ENCODE measurements around the gene BABAM1.

Gene BABAM1

GRCh38 chr19:17246681-17247425 lies 20.4 kb upstream of the BABAM1 start:
- H3K4me3 ChIP-seq (ENCODE audit: low read depth, low read length): peak overlapping the region; percentile 55
- TF ChIP-seq CTCF (IDR thresholded peaks at IDR 0.05; ENCODE audit: low read depth, low read length): no peak
- H3K27ac ChIP-seq: peak overlapping the region; percentile 99
- no peaks in the 10 kb centered on the region for H3K9me3 ChIP-seq (ENCODE audit: severe bottlenecking)
- H3K27me3 ChIP-seq (ENCODE audit: insufficient read depth, low read depth, severe bottlenecking): no peaks in the 10 kb centered on the region
- peaks cover 15% of the 10 kb centered on the region for H3K36me3 ChIP-seq
- DNase-seq: no peak

DNA sequence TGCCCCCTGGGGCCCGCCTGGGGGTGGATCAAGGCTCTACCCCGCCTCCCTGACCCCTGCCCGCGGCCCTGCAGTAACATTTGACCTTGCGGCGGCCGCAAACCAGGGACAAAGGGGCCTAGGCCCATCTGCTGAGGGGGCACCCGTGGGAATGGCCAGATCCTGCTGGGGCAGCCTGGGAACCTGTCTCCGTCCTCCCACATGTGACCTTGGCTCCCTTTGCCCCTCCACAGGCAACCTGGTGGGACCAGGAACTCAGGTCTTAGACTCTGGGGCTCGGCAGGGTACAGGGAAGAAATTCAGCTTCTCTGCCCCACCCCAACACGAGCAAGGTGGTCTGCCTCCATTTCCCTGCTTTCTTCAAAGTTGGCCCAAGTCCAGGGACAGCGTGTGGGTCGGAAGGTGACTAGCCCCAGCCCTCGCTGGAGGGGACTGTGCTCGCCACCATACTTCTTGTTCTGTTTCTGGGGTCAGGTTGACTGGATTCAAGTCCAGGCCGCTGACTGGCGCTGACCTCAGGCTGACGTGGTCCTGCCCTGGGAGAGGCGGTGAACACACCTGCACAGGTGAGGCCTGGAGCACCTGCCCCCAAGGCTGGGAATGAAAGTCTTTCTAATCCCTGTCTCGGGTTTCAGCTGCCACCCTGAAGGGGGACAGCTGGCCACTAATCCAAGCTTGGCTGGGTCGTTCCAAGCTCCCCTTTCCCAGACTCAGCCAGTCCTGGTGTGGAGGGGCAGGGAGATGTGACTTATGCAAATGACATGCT lies 19.0 kb upstream of the BABAM1 start:
- no peaks in the 10 kb centered on the region for H3K27me3 ChIP-seq (ENCODE audit: insufficient read depth, low read depth, severe bottlenecking)
- peak overlapping the region; percentile 99 for H3K27ac ChIP-seq
- H3K36me3 ChIP-seq: peaks cover 11% of the 10 kb centered on the region
- TF ChIP-seq CTCF (IDR thresholded peaks at IDR 0.05; ENCODE audit: low read depth, low read length): no peak
- peak; percentile 95 for DNase-seq
- H3K9me3 ChIP-seq (ENCODE audit: severe bottlenecking): no peaks in the 10 kb centered on the region
- peak overlapping the region; percentile 15 for H3K4me3 ChIP-seq (ENCODE audit: low read depth, low read length)

GRCh38 chr19:17249887-17250548 lies 17.2 kb upstream of the BABAM1 start:
- no peaks in the 10 kb centered on the region for H3K36me3 ChIP-seq
- H3K4me3 ChIP-seq (ENCODE audit: low read depth, low read length): no peak overlapping the region
- TF ChIP-seq CTCF (IDR thresholded peaks at IDR 0.05; ENCODE audit: low read depth, low read length): no peak
- H3K9me3 ChIP-seq (ENCODE audit: severe bottlenecking): no peaks in the 10 kb centered on the region
- H3K27me3 ChIP-seq (ENCODE audit: insufficient read depth, low read depth, severe bottlenecking): no peaks in the 10 kb centered on the region
- no peak for DNase-seq
- H3K27ac ChIP-seq: peak overlapping the region; percentile 99

- Histone ChIP-seq H3K27ac (no peak overlapping the region), H3K4me3 (ENCODE audit: low read depth, low read length) (no peak overlapping the region), H3K27me3 (ENCODE audit: insufficient read depth, low read depth, severe bottlenecking) (no peaks in the 10 kb centered on the region), H3K9me3 (ENCODE audit: severe bottlenecking) (peaks cover 15% of the 10 kb centered on the region), H3K36me3 (no peaks in the 10 kb centered on the region)
- TF ChIP-seq CTCF (IDR thresholded peaks at IDR 0.05; ENCODE audit: low read depth, low read length): no peak
- DNase-seq: no peak
Observed at GRCh38 chr19:17254636-17255035, 12.6 kb upstream of the BABAM1 start.

DNA sequence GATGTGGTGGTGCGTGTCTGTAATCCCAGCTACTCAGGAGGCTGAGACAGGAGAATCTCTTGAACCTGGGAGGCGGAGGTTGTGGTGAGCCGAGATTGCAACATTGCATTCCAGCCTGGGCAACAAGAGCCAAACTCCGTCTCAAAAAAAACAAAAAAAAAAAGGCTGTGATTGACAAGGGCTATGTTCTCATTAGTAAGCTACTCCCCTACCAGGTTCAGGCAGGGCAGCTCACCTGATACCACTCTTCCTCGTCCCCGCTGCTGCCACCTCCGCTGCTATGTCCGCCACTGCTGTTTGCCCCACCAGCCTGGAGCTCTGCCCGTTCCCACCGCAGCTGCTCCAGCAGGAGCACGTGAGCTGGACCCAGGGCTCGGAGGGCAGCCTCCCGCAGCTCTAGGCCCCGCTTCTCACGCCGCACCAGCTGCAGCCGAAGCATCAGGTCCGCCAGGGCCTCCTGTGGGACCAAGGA lies 12.1 kb upstream of the BABAM1 start:
- H3K27me3 ChIP-seq (ENCODE audit: insufficient read depth, low read depth, severe bottlenecking): no peaks in the 10 kb centered on the region
- no peak overlapping the region for H3K4me3 ChIP-seq (ENCODE audit: low read depth, low read length)
- H3K27ac ChIP-seq: no peak overlapping the region
- no peak for TF ChIP-seq CTCF (IDR thresholded peaks at IDR 0.05; ENCODE audit: low read depth, low read length)
- H3K36me3 ChIP-seq: no peaks in the 10 kb centered on the region
- H3K9me3 ChIP-seq (ENCODE audit: severe bottlenecking): peaks cover 21% of the 10 kb centered on the region
- no peak for DNase-seq

All from WERI-Rb-1 (cell line).